SK-N-MC (cell line): Measurements from ENCODE around the gene CCDC3.

Experiments
- DNase-seq: peaks from one replicate; pipeline ENCODE4 v3.0.0-alpha.2; 2011; ENCODE audit warnings: low read depth, low spot score
- H3K27ac ChIP-seq: fragments of 200-600 bp; sonication (generic); 2 replicates; pipeline ENCODE4 v1.5.1; 2016; ENCODE audit warnings: mixed run types
- H3K36me3 ChIP-seq: fragments of 200-600 bp; sonication (generic); 2 replicates; pipeline ENCODE4 v1.6.1; 2017; ENCODE audit warnings: antibody characterized with exemption, low read length, mixed read lengths; ENCODE audit not compliant: insufficient read depth
- H3K4me3 ChIP-seq: fragments of 200-600 bp; sonication (generic); 2 replicates; pipeline ENCODE4 v1.5.1; 2016
- H3K9ac ChIP-seq: fragments of 200-600 bp; sonication (generic); 2 replicates; pipeline ENCODE4 v1.8.0; 2017; ENCODE audit warnings: mixed run types, mixed read lengths; ENCODE audit not compliant: insufficient read length
- H3K9me3 ChIP-seq: fragments of 200-600 bp; sonication (generic); 2 replicates; pipeline ENCODE4 v1.6.1; 2017; ENCODE audit warnings: low read depth, mild to moderate bottlenecking, antibody characterized with exemption, low read length, moderate library complexity, mixed read lengths
- EZH2 ChIP-seq: fragments of 200-600 bp; sonication (generic); IDR thresholded peaks from one replicate; pipeline ENCODE4 v1.6.1; 2017; ENCODE audit warnings: antibody characterized with exemption
- FOXP2 ChIP-seq: optimal IDR thresholded peaks from 2 replicates; pipeline ENCODE3; 2011; ENCODE audit warnings: mild to moderate bottlenecking, moderate library complexity; ENCODE audit not compliant: insufficient read depth; ENCODE audit errors: extremely low read length, control extremely low read depth
- POLR2AphosphoS5 ChIP-seq: IDR thresholded peaks from 2 replicates; pipeline ENCODE4 v1.6.1; 2012; ENCODE audit warnings: mild to moderate bottlenecking, low read depth, low read length, borderline replicate concordance

The CCDC3 gene

GRCh38 chr10:12934777-12935176, 66.7 kb downstream of the CCDC3 start:
- TF ChIP-seq EZH2, result no peak
- TF ChIP-seq POLR2AphosphoS5, result no peak
- no peak for TF ChIP-seq FOXP2
- H3K27ac ChIP-seq, result no peak overlapping the region
- no peak overlapping the region for H3K4me3 ChIP-seq
- no peak overlapping the region for H3K9ac ChIP-seq
- H3K9me3 ChIP-seq, result no peaks in the 10 kb centered on the region
- no peak for DNase-seq
- H3K36me3 ChIP-seq, result no peaks in the 10 kb centered on the region

- no peak for TF ChIP-seq POLR2AphosphoS5
- no peak for TF ChIP-seq FOXP2
- no peak for TF ChIP-seq EZH2
- Histone ChIP-seq H3K27ac (no peak overlapping the region), H3K36me3 (no peaks in the 10 kb centered on the region), H3K9ac (no peak overlapping the region), H3K4me3 (no peak overlapping the region), H3K9me3 (no peaks in the 10 kb centered on the region)
- DNase-seq, result no peak
Observed at GRCh38 chr10:12929381-12929780, 72.1 kb downstream of the CCDC3 start.

- Histone ChIP-seq H3K36me3 (no peaks in the 10 kb centered on the region), H3K27ac (no peak overlapping the region), H3K9me3 (no peaks in the 10 kb centered on the region), H3K4me3 (no peak overlapping the region), H3K9ac (no peak overlapping the region)
- no peak for TF ChIP-seq EZH2
- TF ChIP-seq FOXP2, result no peak
- no peak for TF ChIP-seq POLR2AphosphoS5
- DNase-seq, result no peak
Observed at GRCh38 chr10:12928571-12928970, 72.9 kb downstream of the CCDC3 start.

GRCh38 chr10:12927896-12928295, 73.6 kb downstream of the CCDC3 start:
- Histone ChIP-seq H3K4me3 (no peak overlapping the region), H3K27ac (no peak overlapping the region), H3K36me3 (no peaks in the 10 kb centered on the region), H3K9me3 (no peaks in the 10 kb centered on the region), H3K9ac (no peak overlapping the region)
- no peak for TF ChIP-seq POLR2AphosphoS5
- TF ChIP-seq FOXP2, result no peak
- TF ChIP-seq EZH2, result no peak
- no peak for DNase-seq

- no peaks in the 10 kb centered on the region for H3K36me3 ChIP-seq
- TF ChIP-seq FOXP2, result no peak
- no peak for TF ChIP-seq EZH2
- TF ChIP-seq POLR2AphosphoS5, result no peak
- no peaks in the 10 kb centered on the region for H3K9me3 ChIP-seq
- no peak for DNase-seq
- H3K4me3 ChIP-seq, result no peak overlapping the region
- no peak overlapping the region for H3K9ac ChIP-seq
- no peak overlapping the region for H3K27ac ChIP-seq
Observed at GRCh38 chr10:12925845-12926244, 75.7 kb downstream of the CCDC3 start.

- Histone ChIP-seq H3K9ac (no peak overlapping the region), H3K9me3 (no peaks in the 10 kb centered on the region), H3K36me3 (no peaks in the 10 kb centered on the region), H3K27ac (no peak overlapping the region), H3K4me3 (no peak overlapping the region)
- no peak for TF ChIP-seq EZH2
- no peak for TF ChIP-seq FOXP2
- DNase-seq, result no peak
Observed at GRCh38 chr10:12924911-12925310, 76.6 kb downstream of the CCDC3 start.

- no peak overlapping the region for H3K27ac ChIP-seq
- H3K36me3 ChIP-seq, result no peaks in the 10 kb centered on the region
- no peak for DNase-seq
- no peak overlapping the region for H3K9ac ChIP-seq
- no peaks in the 10 kb centered on the region for H3K9me3 ChIP-seq
- H3K4me3 ChIP-seq, result no peak overlapping the region
- no peak for TF ChIP-seq EZH2
- TF ChIP-seq FOXP2, result no peak
- TF ChIP-seq POLR2AphosphoS5, result no peak
Observed at GRCh38 chr10:12922117-12922900, 79.2 kb downstream of the CCDC3 start.

GRCh38 chr10:12921163-12921562, 80.3 kb downstream of the CCDC3 start:
- H3K9ac ChIP-seq, result no peak overlapping the region
- no peaks in the 10 kb centered on the region for H3K9me3 ChIP-seq
- TF ChIP-seq POLR2AphosphoS5, result no peak
- no peak for TF ChIP-seq EZH2
- no peak for TF ChIP-seq FOXP2
- H3K27ac ChIP-seq, result no peak overlapping the region
- no peak for DNase-seq
- no peak overlapping the region for H3K4me3 ChIP-seq
- no peaks in the 10 kb centered on the region for H3K36me3 ChIP-seq

GRCh38 chr10:12919574-12919973, 81.9 kb downstream of the CCDC3 start:
- Histone ChIP-seq H3K9ac (no peak overlapping the region), H3K4me3 (no peak overlapping the region), H3K9me3 (no peaks in the 10 kb centered on the region), H3K27ac (no peak overlapping the region), H3K36me3 (no peaks in the 10 kb centered on the region)
- TF ChIP-seq POLR2AphosphoS5, result no peak
- TF ChIP-seq FOXP2, result no peak
- no peak for TF ChIP-seq EZH2
- no peak for DNase-seq
